CD1c-positive myeloid dendritic cell (primary cell): Measurements from ENCODE around the gene ALX4.

Experiments
- DNase-seq: peaks from one replicate; pipeline ENCODE4 v3.0.0-alpha.2; 2016; ENCODE audit errors: extremely low spot score

Gene ALX4

DNA sequence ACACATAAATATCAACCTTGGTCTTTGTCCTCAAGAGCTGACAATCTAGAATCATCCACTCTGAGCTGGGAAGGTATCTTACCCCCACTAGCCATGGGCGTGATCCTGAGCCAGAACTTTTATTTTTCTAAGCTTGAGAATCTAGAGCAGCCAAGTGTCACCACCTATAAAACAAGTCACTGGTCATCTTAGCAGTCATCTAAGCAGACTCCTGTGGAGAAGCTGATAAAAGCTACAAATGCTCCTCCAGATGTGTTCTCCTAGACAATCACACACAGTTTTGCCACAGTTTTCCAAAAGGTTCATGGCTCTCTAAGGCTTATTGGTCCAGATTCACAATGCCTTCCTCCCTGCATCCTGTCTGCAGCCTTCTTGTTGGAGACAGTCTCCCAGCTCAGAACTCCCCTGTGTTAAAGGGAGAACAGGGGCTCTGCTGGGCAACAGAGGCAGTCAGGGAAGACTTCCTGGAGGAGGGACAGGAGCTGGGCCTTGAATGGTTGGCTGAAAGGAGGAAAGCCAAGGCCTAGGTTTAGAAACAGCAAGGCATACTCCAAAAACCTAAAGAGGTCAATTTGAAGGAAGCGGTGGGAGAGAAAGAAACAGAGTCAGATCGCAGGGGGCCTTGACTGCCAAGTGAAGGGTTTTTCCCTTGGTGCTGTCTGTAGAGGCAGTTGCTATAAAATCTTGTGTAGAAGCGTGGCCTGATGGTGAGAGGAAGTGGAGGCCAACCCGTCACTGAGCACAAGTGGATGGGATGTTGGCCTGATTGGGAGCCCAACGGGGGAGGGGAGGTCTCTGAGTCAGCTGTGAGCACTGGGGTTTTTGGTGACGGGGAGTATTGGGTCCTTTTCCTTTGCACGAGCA, 42.0 kb downstream of the ALX4 start:
- DNase-seq: no peak

DNA sequence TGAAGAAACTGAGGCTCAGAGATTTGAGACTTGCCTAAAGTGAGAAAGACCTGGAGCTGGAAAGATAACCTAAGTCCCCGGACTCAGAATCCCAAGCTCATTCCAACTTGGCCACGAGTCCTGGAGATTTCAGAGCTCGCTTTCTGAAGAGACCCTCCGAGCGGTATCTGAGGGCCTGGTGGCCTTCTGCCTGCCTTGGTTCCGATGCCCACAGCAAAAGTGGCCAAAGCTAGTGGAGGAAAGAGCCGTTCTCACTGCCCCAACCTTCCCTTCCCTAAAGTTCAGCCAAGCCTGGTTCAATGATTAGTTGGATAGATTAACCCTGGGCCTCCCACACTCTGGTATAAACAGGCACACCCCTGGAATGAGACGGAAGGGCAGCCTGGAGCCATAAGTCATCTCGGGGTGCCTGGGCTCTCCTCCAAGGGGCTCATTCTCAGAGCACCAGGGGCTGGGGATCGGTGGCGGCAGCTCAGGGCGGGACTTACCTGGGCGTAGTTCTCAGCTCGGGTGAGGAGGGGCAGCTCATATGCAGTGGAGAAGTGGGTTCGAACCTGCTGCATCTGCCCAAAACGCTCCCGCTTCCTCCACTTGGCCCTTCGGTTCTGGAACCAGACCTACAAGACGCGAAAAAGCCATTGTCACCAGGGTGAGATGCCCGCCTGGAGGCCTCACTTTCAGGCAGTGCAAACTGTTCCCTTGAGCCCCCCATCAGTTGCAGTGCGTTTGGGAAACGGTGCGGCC, 42.8 kb downstream of the ALX4 start:
- no peak for DNase-seq

DNA sequence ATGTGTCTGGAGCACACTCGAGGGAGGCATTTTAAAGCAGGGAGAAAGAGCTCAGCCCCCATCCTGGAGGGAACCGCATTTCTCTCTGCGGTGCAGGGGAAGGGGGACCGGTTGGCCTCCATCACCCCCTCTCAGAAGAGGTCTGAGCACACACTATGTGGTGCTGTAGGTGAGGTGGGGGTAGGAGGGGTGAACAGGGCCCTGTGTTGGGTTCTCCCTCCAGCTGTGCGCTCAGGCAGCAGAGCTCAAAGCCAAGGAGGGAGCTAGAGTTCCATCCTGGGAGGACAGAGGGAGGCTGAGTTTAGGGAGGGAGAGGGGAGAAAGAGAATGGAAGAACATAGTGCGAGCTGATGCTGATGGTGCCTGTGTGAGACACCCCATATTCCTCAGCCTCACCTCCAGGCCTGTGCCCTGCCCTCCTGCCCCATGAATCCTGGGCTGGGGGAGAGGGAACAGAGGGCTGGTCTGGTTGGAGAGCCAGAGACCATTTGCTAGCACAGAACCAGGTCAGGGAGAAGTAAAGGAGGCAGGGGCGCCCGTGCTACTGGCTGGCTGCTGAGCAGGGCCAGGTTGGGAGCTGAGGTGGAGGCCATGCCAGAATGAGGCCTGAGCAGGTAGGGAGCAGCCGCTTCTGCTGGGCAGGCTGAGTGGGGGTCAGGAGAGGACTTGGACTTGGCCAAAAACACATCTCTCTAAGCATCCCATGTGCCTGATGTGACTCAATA, 43.7 kb downstream of the ALX4 start:
- no peak for DNase-seq

DNA sequence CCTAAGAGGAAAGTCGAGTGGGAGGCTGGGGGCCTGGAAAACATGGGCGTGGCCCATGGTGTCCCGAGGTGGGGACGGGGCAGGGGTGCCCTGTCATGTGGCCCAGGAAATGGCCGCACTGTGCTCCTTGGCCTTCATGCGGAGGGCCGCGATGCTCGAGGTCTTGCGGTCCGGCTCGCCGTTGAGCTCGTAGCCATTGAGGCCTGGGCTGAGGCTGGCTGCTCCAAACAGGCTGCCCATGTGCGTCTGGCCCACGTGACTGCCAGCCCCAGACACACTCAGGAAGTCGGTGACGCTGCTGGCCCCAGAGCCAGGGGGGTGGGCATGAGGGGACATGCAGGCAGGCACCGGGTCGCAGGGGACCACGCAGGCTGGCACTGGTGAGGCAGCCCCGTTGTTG, 45.2 kb downstream of the ALX4 start:
- DNase-seq: no peak

DNA sequence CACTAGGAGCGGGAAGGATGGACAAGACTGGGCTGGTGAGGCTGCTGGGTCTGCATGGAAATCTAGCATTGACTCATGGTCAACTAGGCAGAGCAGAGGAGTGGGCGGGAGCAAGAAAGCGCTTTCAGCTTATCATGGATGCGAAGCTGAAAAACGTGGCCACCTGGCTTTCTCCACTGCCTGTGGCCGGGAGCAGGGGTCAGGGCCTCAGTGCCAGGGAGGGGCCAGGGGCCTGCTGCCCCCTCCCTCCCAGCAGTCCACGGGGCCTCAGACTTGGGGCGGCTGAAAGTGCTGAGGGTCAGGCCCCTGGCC, 45.5 kb downstream of the ALX4 start:
- DNase-seq: no peak

DNA sequence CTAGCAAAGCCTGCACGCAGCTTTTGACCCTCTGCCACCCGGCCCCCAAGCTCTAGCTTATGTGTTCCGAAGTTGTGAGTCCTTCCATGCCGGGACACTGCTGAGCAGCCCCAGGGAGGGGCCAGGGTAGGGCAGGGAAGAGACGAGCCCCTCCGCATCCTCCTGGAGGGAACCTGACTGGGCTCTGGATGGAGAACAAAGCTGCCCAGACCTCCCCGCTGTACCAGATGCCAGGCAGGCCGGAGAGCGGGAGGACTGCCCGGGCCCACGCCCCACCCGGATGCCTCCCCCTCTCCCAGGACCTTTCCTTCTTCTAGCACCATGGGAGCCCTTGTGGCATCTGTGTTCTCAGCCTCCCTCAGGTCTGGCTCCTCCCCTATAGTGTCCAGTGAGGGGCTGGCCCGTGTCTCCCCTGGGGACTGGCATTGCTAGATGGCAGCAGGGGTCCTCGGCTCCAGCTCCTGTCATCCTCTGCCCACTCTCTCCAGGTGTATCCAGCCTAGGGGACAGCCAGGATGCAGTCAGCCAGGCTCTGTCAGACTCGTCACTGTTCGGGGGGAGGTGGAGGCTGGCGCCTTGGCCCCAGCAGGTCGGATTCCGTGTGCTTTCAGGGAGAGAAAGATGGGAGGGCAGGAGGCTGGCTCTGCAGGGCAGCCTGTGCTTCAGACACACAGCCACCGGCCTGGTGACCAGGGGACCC, 46.1 kb downstream of the ALX4 start:
- DNase-seq: no peak

DNA sequence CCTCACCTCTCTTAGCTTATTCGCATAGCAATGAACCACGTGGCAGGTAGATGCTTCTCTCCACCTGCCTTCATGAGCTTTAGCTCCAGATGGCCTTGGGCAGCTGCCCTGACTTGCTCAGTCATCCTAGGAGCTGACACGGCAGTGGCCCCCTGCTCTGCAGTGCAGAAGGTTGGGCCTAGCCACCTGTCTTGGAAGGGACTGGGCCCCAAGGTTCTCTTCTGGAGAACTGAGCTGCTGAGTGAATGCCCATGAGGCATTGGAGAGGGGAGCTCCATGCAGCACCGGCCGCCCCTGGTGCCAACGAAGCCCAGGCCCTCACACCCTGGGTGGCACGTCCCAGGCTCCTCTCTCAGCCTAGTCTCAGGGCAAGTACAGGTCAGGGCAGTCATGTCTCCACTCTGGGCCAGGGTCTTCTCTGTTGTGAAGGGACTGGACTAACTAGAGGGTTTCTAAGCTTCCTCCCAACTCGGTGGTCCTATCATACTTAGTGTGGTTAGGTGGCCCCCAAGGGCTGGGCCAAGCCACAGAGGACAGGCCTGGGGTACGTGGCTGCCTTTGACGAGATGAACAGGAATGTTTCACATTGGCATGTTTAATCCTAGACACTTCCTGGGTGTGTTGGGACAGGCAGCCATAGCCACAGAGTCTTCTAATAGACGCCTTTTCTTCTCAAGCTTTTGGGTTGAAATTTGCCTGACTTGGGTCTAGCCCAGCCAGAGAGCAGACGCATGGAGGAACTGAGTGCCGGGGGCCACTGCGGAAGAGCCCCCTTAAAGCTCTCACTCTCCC, 47.9 kb downstream of the ALX4 start:
- no peak for DNase-seq

DNA sequence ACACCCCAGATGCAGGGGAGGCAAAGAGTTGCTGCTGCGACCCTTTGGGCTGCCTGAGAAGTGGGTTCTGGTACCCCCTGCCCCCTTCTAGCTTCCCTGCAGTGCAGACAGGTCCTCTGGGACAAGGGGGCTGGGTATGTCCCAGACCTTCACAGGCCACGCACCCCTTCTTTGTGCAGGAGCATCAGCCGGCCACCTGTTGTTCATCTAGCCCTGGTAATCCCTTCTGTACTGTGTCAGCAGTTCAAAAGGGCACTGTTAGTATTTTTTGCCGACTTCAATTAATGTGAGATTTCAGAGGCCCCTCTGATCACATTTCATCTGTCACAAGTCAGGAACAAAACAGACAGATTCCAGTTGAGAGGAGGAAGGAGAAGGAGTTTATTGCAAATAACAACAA, 49.9 kb downstream of the ALX4 start:
- DNase-seq: no peak

DNA sequence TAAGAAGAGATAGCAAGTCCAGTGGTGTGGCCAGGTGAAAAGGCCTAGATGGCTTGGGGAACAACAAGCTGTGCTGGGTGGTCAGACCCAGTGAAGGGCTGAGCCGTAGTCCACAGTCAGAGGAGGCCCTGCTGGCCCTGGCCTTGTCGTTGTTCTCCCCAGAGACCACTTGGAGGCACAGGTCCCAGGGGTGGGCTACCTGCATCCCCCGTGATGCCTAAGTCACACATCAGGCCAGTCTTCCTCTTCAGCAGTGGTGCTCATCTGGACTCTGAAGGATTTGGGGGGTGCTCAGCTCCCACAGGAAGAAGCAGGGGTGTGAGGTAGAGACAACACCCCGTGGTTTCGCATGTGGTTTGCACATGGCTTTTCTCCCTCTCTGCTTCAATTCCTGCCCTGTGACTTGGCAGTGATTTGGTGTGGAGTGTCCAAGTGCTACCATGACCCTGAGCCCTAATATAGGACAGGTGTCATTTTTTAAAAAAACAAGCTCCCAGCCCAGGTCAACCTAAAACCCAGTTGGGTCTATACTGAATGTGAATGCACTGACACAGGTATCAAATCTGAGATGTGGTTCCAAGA, 51.0 kb downstream of the ALX4 start:
- no peak for DNase-seq

DNA sequence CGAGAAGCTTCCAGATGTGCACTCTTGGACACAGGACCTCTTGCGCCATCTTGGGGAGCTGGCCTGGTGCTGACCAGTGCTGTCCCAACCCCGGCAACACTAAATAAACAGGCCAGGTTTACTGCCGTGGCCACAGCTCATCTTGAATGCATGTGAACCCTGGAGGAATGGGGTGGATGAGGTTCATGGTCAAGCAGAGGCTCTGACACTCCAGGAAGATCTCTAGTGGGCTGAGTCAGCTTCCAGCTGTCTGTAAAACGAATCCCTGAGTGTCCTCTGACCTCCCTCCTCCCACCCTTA, 51.8 kb downstream of the ALX4 start:
- no peak for DNase-seq

DNA sequence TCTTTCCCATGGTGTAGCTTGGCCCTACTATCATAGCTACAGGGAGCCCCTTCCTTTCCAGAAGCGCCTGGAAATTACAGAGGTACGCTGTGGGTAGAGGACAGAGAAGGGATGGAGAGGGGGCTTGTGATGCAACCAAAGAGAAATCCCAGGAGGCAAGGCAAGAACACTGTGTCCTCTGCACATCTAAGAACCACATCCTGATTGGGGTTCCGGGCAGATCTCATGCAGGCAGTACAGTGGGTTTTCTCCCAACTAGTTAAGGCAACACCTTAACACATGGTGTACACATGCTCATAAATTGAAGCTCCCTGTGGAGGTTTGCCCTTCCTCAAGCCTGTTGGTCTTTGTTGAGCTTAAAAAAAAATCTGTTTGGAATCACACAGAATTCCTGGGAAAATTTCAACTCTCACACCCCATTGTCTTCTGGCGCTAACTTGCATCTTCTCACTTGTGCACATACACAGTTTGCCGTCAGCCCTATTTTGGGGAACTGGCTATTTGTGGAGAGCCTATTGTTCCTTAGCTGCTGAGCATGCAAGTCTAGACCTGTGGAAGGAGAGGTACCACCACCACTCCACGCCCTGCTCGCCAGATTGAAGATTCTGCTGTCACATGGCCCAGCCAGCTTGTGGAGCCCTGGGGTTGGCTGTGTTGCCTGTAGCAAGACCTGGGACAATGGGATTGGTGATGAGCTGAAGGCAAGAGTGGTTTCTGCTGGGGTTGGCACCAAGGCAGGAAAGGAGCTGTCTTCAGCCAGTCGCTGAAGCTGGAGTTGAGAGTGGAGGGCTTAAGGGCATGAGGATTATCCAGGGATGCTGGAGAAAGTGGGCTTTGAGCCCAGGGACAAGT, 52.4 kb downstream of the ALX4 start:
- DNase-seq: no peak

DNA sequence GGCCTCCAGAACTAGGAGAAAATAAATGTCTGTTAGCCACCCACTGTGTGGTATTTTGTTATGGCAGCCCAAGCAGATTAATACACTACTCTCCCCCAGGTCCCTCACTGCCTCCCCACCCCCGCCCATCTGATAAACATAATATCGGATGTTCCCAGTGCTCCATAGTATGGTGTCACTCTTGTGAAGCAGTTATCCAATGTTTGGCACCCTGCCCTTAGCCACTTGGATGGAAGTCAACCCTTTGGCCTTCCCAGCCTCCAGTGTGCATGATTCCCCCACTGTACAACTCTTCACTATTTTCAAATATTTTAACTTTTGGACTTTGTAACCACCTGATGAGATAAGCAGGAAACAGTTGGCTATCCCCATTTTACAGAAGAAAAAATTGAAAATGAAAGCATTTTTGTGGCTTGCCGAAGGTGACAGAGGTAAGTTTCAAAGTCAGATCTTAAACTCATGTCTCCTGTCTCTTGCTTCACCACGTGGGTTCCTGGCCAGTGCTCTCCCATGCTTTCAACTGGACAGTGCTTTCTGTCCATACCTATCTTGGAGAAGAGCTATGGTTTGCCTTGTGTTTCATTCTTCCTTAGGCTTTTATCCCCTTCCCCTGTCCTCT, 53.2 kb downstream of the ALX4 start:
- no peak for DNase-seq

DNA sequence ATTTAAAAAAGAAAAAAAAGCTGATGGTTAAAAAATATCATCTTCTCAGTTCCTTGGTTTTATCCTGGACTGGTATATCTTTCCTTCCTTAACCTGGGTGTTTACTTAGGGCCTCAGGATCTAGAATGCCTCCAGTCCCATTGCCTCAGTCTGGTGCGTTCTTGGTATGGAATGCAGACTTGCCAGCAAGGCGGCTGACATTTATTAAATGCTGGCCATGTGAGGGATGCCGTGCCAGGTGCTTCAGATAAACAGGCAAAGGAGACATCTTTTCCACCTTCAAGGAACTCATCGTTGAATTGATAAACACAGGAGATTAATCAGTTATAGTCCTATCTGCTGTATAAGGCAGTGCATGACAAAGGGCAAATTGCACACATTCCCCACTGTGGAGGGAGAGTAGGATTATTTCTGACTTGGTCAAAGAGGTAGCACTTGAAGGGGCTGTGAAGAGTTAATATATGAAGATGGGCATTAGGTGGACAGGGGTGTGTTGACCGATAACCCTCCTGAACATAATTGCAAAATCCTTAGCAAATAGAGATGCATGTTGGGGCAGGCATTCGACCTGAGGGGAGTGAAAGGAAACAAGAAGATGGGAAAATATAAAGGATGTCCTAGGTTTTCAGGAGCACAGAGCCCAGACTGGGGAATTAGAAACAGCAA, 54.4 kb downstream of the ALX4 start:
- DNase-seq: no peak

DNA sequence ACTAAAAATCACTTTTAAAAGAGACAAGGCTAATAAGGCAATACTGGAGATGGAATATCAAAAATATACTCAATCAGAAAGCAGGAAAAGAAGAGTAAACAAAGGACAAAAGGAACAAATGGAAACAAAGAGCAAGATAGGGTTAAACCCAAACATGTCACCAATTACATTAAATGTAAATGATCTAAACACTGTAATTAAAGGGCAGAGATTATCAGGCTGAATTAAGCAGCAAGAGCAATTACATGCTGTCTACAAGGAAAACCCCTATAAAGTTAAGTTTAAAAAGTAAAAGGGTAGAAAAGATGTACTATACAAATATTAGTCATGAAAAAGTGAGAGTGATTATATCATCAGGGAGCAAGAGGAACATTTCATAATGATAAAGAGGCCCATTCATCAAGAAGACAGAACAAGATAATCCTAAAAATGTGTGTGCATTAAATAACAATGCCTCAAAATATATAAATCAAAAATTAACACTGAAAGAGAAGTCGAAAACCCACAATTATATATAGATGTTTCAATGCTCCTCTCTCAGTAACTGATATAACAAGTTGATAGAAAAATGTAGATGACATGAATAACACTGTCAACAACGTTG, 56.8 kb downstream of the ALX4 start:
- DNase-seq: no peak

DNA sequence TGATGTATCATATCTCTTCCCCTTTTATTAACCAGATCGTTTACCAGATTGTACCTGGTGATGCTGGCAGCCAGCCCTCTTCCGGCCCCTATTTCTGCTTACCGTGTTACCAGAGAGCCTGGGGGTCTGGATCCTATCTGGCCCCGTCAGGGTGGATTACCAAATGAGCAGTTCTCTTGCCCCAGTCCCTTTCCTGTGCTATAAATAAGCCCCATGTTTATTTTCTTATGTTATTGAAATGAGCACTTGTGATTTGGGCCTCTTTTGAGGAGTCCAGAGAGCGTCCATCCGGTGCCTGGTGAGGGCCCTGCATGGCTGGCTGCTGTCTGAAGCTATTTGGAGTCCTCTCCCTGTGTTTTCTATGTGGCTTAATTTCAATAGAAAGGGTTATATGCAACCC, 59.5 kb downstream of the ALX4 start:
- DNase-seq: no peak

DNA sequence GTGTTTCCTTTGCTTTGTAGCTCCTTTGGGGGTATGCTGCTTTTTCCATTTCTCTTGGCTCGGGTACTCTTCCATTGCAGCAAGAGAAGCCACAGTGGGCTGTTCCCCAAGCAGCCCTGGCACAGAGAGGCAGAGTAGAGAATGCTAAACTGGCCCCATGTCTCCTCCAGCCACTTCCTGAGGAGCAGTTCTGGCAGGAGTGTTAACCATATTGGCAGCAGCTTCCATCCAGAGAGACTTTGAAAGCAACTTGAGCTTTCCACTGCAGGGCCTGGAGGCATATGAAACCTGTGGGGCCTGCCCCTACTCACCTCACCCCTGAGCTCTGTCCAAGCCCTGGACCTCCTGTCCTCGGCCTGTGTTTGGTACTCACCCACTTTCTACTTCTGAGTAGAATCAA, 61.8 kb downstream of the ALX4 start:
- no peak for DNase-seq

DNA sequence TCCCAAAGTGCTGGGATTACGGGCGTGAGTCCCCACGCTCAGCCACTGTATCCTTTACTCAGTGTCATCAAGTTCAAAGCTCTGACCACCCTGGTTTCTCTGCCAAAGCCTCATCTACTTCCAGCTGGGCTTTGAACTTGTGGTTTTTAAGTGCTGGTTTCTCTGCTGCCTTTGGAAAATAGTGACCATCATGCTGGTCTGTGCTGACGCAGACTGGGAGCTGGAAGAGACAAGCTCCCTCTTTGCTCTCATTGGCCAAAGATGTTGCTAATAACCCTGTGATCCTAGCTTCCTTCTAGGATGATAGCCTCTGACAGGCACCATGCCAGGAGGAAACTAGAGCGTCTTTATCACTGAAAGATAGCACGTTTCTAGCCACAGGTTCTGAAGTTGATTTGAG, 62.4 kb downstream of the ALX4 start:
- DNase-seq: no peak

DNA sequence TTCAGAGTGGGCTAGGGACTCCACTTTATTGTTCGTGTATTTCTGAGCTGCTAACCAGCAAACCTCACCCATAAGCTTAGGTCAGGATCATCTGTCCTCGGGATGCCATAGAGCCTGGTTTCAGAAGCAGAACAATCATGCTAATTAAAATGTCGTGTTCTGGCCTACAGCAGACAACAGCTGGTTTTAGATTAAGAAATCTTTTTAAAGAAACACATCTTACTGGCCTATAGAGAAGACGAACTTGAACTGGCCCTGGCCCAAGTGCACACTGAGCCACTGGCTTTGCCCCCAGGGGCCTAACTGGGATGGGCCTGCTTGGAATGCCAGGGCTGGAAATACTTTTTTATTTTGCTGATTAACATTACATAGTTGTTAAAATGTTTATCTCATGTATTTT, 63.2 kb downstream of the ALX4 start:
- no peak for DNase-seq
